Liver (tissue), 9 donors: ENCODE data around the gene VASP. TPM values are rescaled to one million over a fixed set of nuclear protein-coding genes. Genes with fewer than 3 reads are reported as not detected.

Experiments
- DNase-seq: peaks from one replicate; pipeline ENCODE4 v3.0.0-alpha.2; 2017; ENCODE audit warnings: low spot score
- H3K27ac ChIP-seq, 2 donors: one replicate each; pipeline ENCODE4 v1.7.0; 2013; ENCODE audit warnings: inconsistent platforms in 2 of 2, low read length in 2 of 2, control low read depth in 1 of 2, low read depth in 1 of 2, mild to moderate bottlenecking in 1 of 2
- H3K27me3 ChIP-seq, 4 donors: one replicate each; pipeline versions ENCODE4 v1.6.1 to v1.7.0; 2013; ENCODE audit warnings: low read length in 3 of 4, inconsistent platforms in 1 of 4, mild to moderate bottlenecking in 1 of 4, moderate library complexity in 1 of 4; ENCODE audit not compliant: control insufficient read depth in 4 of 4, insufficient read depth in 4 of 4
- H3K36me3 ChIP-seq, 4 donors: one replicate each; pipeline versions ENCODE4 v1.6.1 to v1.7.0; 2013; ENCODE audit warnings: low read length in 3 of 4, mild to moderate bottlenecking in 3 of 4, low read depth in 1 of 4, moderate library complexity in 1 of 4; ENCODE audit not compliant: control insufficient read depth in 4 of 4, insufficient read depth in 3 of 4
- H3K4me1 ChIP-seq, 4 donors: one replicate each; pipeline versions ENCODE4 v1.6.1 to v1.7.0; 2013; ENCODE audit warnings: low read length in 3 of 4, mild to moderate bottlenecking in 3 of 4, moderate library complexity in 1 of 4; ENCODE audit not compliant: control insufficient read depth in 4 of 4, insufficient read depth in 4 of 4
- H3K4me3 ChIP-seq, 3 donors: one replicate each; pipeline versions ENCODE4 v1.6.1 to v1.7.0; 2013; ENCODE audit warnings: low read length in 3 of 3, control low read depth in 1 of 3, low read depth in 1 of 3, mild to moderate bottlenecking in 1 of 3
- H3K9ac ChIP-seq, 2 donors: one replicate each; pipeline ENCODE4 v1.7.0; 2013; ENCODE audit warnings: low read length in 2 of 2, mild to moderate bottlenecking in 2 of 2, moderate library complexity in 2 of 2, control low read depth in 1 of 2, low read depth in 1 of 2
- H3K9me3 ChIP-seq, 4 donors: one replicate each; pipeline versions ENCODE4 v1.6.1 to v1.7.0; 2013; ENCODE audit warnings: low read length in 3 of 4; ENCODE audit not compliant: control insufficient read depth in 4 of 4
- ATF3 ChIP-seq: IDR thresholded peaks from 2 replicates; pipeline ENCODE4 v1.6.1; 2016; ENCODE audit warnings: antibody characterized with exemption
- EGR1 ChIP-seq, 2 donors: IDR thresholded peaks; 2 replicates each; pipeline ENCODE4 v1.6.1; 2016 to 2018; ENCODE audit warnings: antibody characterized with exemption in 2 of 2, low read depth in 2 of 2
- FOXA1 ChIP-seq: IDR thresholded peaks from 2 replicates; pipeline ENCODE4 v1.6.1; 2016; ENCODE audit warnings: antibody characterized with exemption
- FOXA2 ChIP-seq: IDR thresholded peaks from 2 replicates; pipeline ENCODE4 v1.6.1; 2016; ENCODE audit warnings: antibody characterized with exemption
- GABPA ChIP-seq, 2 donors: IDR thresholded peaks in 1 of 2; conservative IDR thresholded peaks in 1 of 2; 2 replicates each; pipeline ENCODE4 v1.6.1; 2016; ENCODE audit warnings: antibody characterized with exemption in 2 of 2, mild to moderate bottlenecking in 1 of 2, moderate library complexity in 1 of 2
- HNF4A ChIP-seq, 2 donors: conservative IDR thresholded peaks; 2 replicates each; pipeline ENCODE4 v1.6.1; 2016; ENCODE audit warnings: antibody characterized with exemption in 2 of 2, mild to moderate bottlenecking in 2 of 2
- HNF4G ChIP-seq: IDR thresholded peaks from 2 replicates; pipeline ENCODE4 v1.6.1; 2016; ENCODE audit warnings: antibody characterized with exemption
- JUND ChIP-seq, 2 donors: IDR thresholded peaks; 2 replicates each; pipeline ENCODE4 v1.6.1; 2016; ENCODE audit warnings: antibody characterized with exemption in 2 of 2
- MAX ChIP-seq: IDR thresholded peaks from 2 replicates; pipeline ENCODE4 v1.6.1; 2016; ENCODE audit warnings: antibody characterized with exemption
- NR2F2 ChIP-seq: IDR thresholded peaks from 2 replicates; pipeline ENCODE4 v1.6.1; 2016; ENCODE audit warnings: antibody characterized with exemption
- RAD21 ChIP-seq, 2 donors: IDR thresholded peaks; 2 replicates each; pipeline ENCODE4 v1.6.1; 2016; ENCODE audit warnings: antibody characterized with exemption in 2 of 2, mild to moderate bottlenecking in 2 of 2
- REST ChIP-seq: IDR thresholded peaks from 2 replicates; pipeline ENCODE4 v1.6.1; 2016; ENCODE audit warnings: antibody characterized with exemption, mild to moderate bottlenecking
- RXRA ChIP-seq, 2 donors: IDR thresholded peaks; 2 replicates each; pipeline ENCODE4 v1.6.1; 2017 to 2018; ENCODE audit warnings: antibody characterized with exemption in 2 of 2, mild to moderate bottlenecking in 1 of 2
- SP1 ChIP-seq: IDR thresholded peaks from 2 replicates; pipeline ENCODE4 v1.6.1; 2018; ENCODE audit warnings: antibody characterized with exemption, mild to moderate bottlenecking
- TAF1 ChIP-seq: conservative IDR thresholded peaks from 2 replicates; pipeline ENCODE4 v1.6.1; 2016; ENCODE audit warnings: antibody characterized with exemption, mild to moderate bottlenecking
- ZBTB33 ChIP-seq: IDR thresholded peaks from 2 replicates; pipeline ENCODE4 v1.6.1; 2016; ENCODE audit warnings: antibody characterized with exemption
- WGBS: extraction: QIAGEN DNeasy Blood & Tissue Kit; methylation state at CpG from one replicate; pipeline ENCODE4 v1.1.7; 2013; 5-methylcytosine and 5-hydroxymethylcytosine counted together
- polyA plus RNA-seq, 2 donors: library from polyadenylated mRNA; stranded (reverse) in 1 of 2; unstranded in 1 of 2; fragments of 200-250 nt in 1 of 2; fragments of >200 nt in 1 of 2; fragmentation: Nextera tagmentation in 1 of 2; extraction: Ambion mirVana in 1 of 2; gene quantifications; one replicate each; pipeline versions ENCODE4 v1.2.1 to v1.2.3, GENCODE V29; 2013 to 2015
- total RNA-seq, 2 donors: library from RNA; depleted of rRNA; stranded (reverse); fragments of >200 nt; gene quantifications; one replicate each; pipeline ENCODE4 v1.2.3, GENCODE V29; 2014
- TF ChIP-seq, protein P1 (sequence below): fragments of 150-350 bp; IDR thresholded peaks from 2 replicates; pipeline ENCODE4 v1.5.1; 2017; ENCODE audit warnings: improper control_type of control experiment, low read depth, low read length; ENCODE audit not compliant: missing input control
- donor health status: healthy.
- donor health status: healthy.
- donor health status: healthy.
- donor health status: healthy.
- donor health status: healthy.

VASP gene
- total and polyA plus RNA-seq, 4 donors: 7.3 to 29.1 (median 22.7) TPM

GRCh38 chr19:45474606-45475521 is 32.4 kb upstream of the VASP start:
- 68% methylated on average over 28 of the region's 28 CpGs for WGBS
- Histone ChIP-seq H3K9ac (no peak overlapping the region), H3K36me3 (no peaks in the 10 kb centered on the region)

More at GRCh38 chr19:45474606-45475521, 32.4 kb upstream of the VASP start:
- peaks cover 3 to 23% (median 12%) of the 10 kb centered on the region in 4 donors for H3K4me1 ChIP-seq
- no peak overlapping the region for H3K27ac ChIP-seq
- no peak for DNase-seq
- H3K4me3 ChIP-seq: no peak overlapping the region
- H3K27me3 ChIP-seq: peaks cover 0 to 4% (median 2%) of the 10 kb centered on the region in 4 donors
- H3K9me3 ChIP-seq: no peaks in the 10 kb centered on the region
- TF ChIP-seq FOXA1 (no peak), MAX (no peak), HNF4G (no peak), JUND (IDR thresholded peaks at IDR 0.05) (no peak), RXRA (IDR thresholded peaks at IDR 0.05) (no peak), SP1 (no peak), ATF3 (no peak), HNF4A (conservative IDR thresholded peaks at IDR 0.05) (no peak), NR2F2 (no peak), FOXA2 (no peak), ZBTB33 (no peak), TAF1 (no peak), RAD21 (IDR thresholded peaks at IDR 0.05) (no peak), GABPA (IDR thresholded peaks at IDR 0.05 in 1 of 2, conservative IDR thresholded peaks at IDR 0.05 in 1 of 2) (no peak), REST (no peak), EGR1 (IDR thresholded peaks at IDR 0.05; ENCODE audit: low read depth in 2 of 2) (no peak)
- TF ChIP-seq, protein P1, sequence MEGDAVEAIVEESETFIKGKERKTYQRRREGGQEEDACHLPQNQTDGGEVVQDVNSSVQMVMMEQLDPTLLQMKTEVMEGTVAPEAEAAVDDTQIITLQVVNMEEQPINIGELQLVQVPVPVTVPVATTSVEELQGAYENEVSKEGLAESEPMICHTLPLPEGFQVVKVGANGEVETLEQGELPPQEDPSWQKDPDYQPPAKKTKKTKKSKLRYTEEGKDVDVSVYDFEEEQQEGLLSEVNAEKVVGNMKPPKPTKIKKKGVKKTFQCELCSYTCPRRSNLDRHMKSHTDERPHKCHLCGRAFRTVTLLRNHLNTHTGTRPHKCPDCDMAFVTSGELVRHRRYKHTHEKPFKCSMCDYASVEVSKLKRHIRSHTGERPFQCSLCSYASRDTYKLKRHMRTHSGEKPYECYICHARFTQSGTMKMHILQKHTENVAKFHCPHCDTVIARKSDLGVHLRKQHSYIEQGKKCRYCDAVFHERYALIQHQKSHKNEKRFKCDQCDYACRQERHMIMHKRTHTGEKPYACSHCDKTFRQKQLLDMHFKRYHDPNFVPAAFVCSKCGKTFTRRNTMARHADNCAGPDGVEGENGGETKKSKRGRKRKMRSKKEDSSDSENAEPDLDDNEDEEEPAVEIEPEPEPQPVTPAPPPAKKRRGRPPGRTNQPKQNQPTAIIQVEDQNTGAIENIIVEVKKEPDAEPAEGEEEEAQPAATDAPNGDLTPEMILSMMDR: no peak
